Mucosa of stomach (tissue), 1 donor: ENCODE measurements around the gene TMEM231.

Source experiments
- H3K27me3 ChIP-seq: one replicate; pipeline ENCODE4 v1.7.0; 2013; ENCODE audit warnings: mild to moderate bottlenecking, low read length; ENCODE audit not compliant: control insufficient read depth, insufficient read depth
- H3K36me3 ChIP-seq: one replicate; pipeline ENCODE4 v1.7.0; 2013; ENCODE audit warnings: low read length; ENCODE audit not compliant: control insufficient read depth, insufficient read depth
- H3K4me1 ChIP-seq: one replicate; pipeline ENCODE4 v1.7.0; 2013; ENCODE audit warnings: mild to moderate bottlenecking, low read length; ENCODE audit not compliant: control insufficient read depth, insufficient read depth
- H3K4me3 ChIP-seq: one replicate; pipeline ENCODE4 v1.7.0; 2013; ENCODE audit warnings: low read length
- H3K9ac ChIP-seq: one replicate; pipeline ENCODE4 v1.7.0; 2013; ENCODE audit warnings: mild to moderate bottlenecking, low read length, moderate library complexity
- H3K9me3 ChIP-seq: one replicate; pipeline ENCODE4 v1.7.0; 2013; ENCODE audit warnings: mild to moderate bottlenecking, low read length, moderate library complexity; ENCODE audit not compliant: control insufficient read depth
- donor health status: Pancreatic carcinoma.

Gene TMEM231

DNA sequence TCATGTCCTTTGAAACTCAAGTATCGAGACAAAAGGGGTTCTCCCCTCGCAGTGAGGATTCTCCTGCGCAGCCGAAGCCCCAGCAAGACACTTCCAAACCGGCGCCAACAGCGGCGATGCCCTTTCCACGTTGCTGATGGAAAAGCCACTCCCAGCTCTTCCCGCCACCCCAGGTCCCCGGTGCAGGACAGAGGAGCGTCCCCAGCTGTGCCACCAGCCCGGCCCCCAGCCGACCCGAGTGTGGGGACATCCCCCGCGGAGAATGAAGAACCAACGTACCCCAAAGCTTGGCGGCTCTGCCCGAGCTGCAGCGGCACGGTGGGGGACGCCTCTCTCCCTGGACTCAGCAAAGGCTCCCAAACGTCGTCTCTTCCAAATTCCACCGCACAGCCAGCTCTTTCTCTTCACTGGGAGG is 61.4 kb downstream of the TMEM231 start:
- H3K9ac ChIP-seq: no peak overlapping the region
- peaks cover 10% of the 10 kb centered on the region for H3K4me1 ChIP-seq
- H3K27me3 ChIP-seq: peaks cover 23% of the 10 kb centered on the region
- no peaks in the 10 kb centered on the region for H3K36me3 ChIP-seq
- no peak overlapping the region for H3K4me3 ChIP-seq
- H3K9me3 ChIP-seq: no peaks in the 10 kb centered on the region

DNA sequence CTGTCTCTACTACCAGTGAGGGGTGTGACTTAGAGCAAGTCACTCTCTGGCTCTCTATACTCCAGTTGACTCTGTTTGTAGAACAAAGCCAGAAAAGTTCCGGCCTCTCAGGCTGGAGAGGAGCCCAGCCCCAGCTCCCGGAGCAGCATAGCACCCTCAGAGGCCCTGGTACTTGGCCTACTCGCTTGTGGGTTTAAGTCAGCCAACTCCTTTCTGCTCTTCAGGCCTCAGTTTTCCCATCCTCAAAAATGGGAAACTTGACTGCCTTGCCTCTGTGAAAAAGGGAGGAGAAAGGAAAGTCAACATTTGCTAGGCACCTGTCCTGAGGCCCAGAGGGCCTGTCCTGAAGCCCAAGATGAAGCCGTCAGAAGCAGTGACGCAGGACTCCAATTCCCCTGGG is 61.9 kb downstream of the TMEM231 start:
- Histone ChIP-seq H3K9ac (no peak overlapping the region), H3K9me3 (no peaks in the 10 kb centered on the region), H3K4me3 (no peak overlapping the region), H3K4me1 (peaks cover 10% of the 10 kb centered on the region), H3K27me3 (peaks cover 23% of the 10 kb centered on the region), H3K36me3 (no peaks in the 10 kb centered on the region)

DNA sequence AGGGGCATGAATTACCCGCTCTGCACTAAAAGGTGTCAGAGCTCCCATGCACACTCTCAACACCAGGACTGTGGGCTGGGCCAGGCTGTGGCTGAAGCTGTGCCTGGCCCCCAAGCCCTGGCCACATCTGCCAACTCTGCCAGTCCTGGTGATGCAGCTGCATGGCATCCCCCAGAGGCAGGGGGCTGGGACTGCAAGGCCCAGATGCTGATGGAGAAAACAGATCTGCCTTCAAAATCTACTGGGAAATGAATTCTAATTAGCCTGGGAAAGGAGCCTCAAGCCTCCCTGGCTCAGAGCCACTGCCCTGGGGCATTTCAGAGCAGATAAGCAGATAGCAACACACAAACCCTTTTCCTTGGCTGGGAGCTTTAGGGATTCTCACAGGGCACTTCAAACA is 64.2 kb downstream of the TMEM231 start:
- H3K9me3 ChIP-seq: no peaks in the 10 kb centered on the region
- peaks cover 23% of the 10 kb centered on the region for H3K27me3 ChIP-seq
- no peaks in the 10 kb centered on the region for H3K36me3 ChIP-seq
- H3K4me3 ChIP-seq: no peak overlapping the region
- no peak overlapping the region for H3K9ac ChIP-seq
- H3K4me1 ChIP-seq: peaks cover 10% of the 10 kb centered on the region

DNA sequence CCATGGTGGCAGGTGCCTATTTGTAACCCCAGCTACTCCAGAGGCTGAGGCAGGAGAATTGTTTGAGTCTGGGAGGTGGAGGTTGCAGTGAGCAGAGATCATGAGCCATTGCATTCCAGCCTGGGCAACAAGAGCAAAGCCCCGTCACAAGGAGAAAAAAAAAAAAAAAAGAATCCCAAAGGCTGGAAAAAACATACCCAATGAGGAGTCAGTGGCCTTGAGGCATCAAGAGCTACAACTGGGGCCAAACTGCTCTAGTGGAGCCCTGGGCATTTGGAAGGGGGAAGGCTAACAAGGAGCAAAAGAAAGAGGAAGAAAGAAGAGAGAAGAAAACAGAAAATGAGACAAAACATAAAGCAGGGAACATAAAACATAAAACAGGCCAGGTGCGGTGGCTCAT is 67.7 kb downstream of the TMEM231 start:
- H3K9me3 ChIP-seq: no peaks in the 10 kb centered on the region
- no peaks in the 10 kb centered on the region for H3K27me3 ChIP-seq
- H3K4me3 ChIP-seq: no peak overlapping the region
- no peak overlapping the region for H3K9ac ChIP-seq
- H3K4me1 ChIP-seq: no peaks in the 10 kb centered on the region
- no peaks in the 10 kb centered on the region for H3K36me3 ChIP-seq
